PC-3 (cell line): ENCODE measurements around the gene CSN3. TPM values are rescaled to one million over a fixed set of nuclear protein-coding genes. Genes with fewer than 3 reads are reported as not detected.

ENCODE experiments used
- ATAC-seq: fragments of 200-7000 bp; cut with Tn5 transposase; 2 replicates; pipeline ENCODE4 v1.9.1; 2020; ENCODE audit warnings: mild to moderate bottlenecking, moderate library complexity
- BruUV-seq: library from RNA; stranded (reverse); fragments of 400-500 nt; replicated peaks from 2 replicates; lab custom pipeline; 2021; lab: Mats Ljungman, UMichigan
- CTCF ChIA-PET: fragments of 300-600 bp; sonication (Branson Sonifier 250); formaldehyde crosslinking; loops from one replicate; lab custom pipeline; 2022; ENCODE audit warnings: antibody characterized with exemption; lab: Charles Lee
- POLR2A ChIA-PET: fragments of 300-600 bp; sonication (Branson Sonifier 250); formaldehyde crosslinking; loops from one replicate; lab custom pipeline; 2022; ENCODE audit warnings: antibody characterized with exemption; ENCODE audit not compliant: unreplicated experiment; lab: Charles Lee
- DNase-seq: peaks from one replicate; pipeline ENCODE4 v3.0.0-alpha.2; 2015
- H2AFZ ChIP-seq: fragments of 300-600 bp; sonication (generic); 2 replicates; pipeline ENCODE4 v1.6.0; 2016; ENCODE audit warnings: antibody characterized with exemption, low read length
- H3F3A ChIP-seq: fragments of 300-600 bp; sonication (generic); one replicate; pipeline ENCODE4 v1.6.0; 2017; ENCODE audit warnings: antibody characterized with exemption, low read length, control low read depth, mild to moderate bottlenecking; ENCODE audit not compliant: unreplicated experiment
- H3K27ac ChIP-seq: fragments of 300-600 bp; sonication (generic); 2 replicates; pipeline ENCODE4 v1.5.1; 2016; ENCODE audit warnings: mild to moderate bottlenecking, low read length
- H3K27me3 ChIP-seq: fragments of 300-600 bp; sonication (generic); 2 replicates; pipeline ENCODE4 v1.6.1; 2016; ENCODE audit warnings: low read length, mixed read lengths
- H3K36me3 ChIP-seq: fragments of 300-600 bp; sonication (generic); 2 replicates; pipeline ENCODE4 v1.6.1; 2016; ENCODE audit warnings: low read depth, mixed run types, low read length, mixed read lengths
- H3K4me1 ChIP-seq: fragments of 300-600 bp; sonication (generic); 2 replicates; pipeline ENCODE4 v1.5.1; 2016; ENCODE audit warnings: low read length; ENCODE audit not compliant: insufficient read depth
- H3K4me2 ChIP-seq: fragments of 300-600 bp; sonication (generic); 2 replicates; pipeline ENCODE4 v1.6.0; 2016; ENCODE audit warnings: low read length
- H3K4me3 ChIP-seq: fragments of 300-600 bp; sonication (generic); 2 replicates; pipeline ENCODE4 v1.5.1; 2016; ENCODE audit warnings: mild to moderate bottlenecking, low read length, mixed read lengths
- H3K79me2 ChIP-seq: fragments of 300-600 bp; sonication (generic); 2 replicates; pipeline ENCODE4 v1.6.1; 2017; ENCODE audit warnings: low read length, mixed read lengths
- H3K9ac ChIP-seq: fragments of 300-600 bp; sonication (generic); 2 replicates; pipeline ENCODE4 v1.6.0; 2016; ENCODE audit warnings: mild to moderate bottlenecking, low read length
- H3K9me2 ChIP-seq: fragments of 300-600 bp; sonication (generic); replicated peaks from 2 replicates; pipeline ENCODE4 v1.6.1; 2016; ENCODE audit warnings: mixed run types, low read length, mixed read lengths
- H3K9me3 ChIP-seq: fragments of 300-600 bp; sonication (generic); 2 replicates; pipeline ENCODE4 v1.6.1; 2016; ENCODE audit warnings: low read length, mixed read lengths
- H4K20me1 ChIP-seq: fragments of 300-600 bp; sonication (generic); 2 replicates; pipeline ENCODE4 v1.6.1; 2016; ENCODE audit warnings: low read length, mixed read lengths
- CTCF ChIP-seq: fragments of 300-600 bp; sonication (generic); conservative IDR thresholded peaks from 2 replicates; pipeline ENCODE4 v1.5.1; 2017; ENCODE audit warnings: antibody characterized with exemption, low read depth, mild to moderate bottlenecking, low read length
- EZH2 ChIP-seq: fragments of 300-600 bp; sonication (generic); IDR thresholded peaks from one replicate; pipeline ENCODE4 v1.6.1; 2017; ENCODE audit warnings: antibody characterized with exemption, mild to moderate bottlenecking, low read length; ENCODE audit not compliant: unreplicated experiment
- EZH2phosphoT487 ChIP-seq: fragments of 300-600 bp; sonication (generic); IDR thresholded peaks from 2 replicates; pipeline ENCODE4 v1.6.1; 2018; ENCODE audit warnings: mild to moderate bottlenecking, antibody characterized with exemption, low read length, borderline replicate concordance
- intact Hi-C: fragments of 100-400 bp; cut with micrococcal nuclease; formaldehyde crosslinking; loops from 2 replicates; pipeline ENCODE4 v1.9.0; 2023
- total RNA-seq: library from RNA; depleted of rRNA; stranded (reverse); fragments of >200 nt; gene quantifications from 2 replicates; pipeline ENCODE4 v1.2.3, GENCODE V29; 2014

Gene CSN3
- total RNA-seq, 1 experiment from 2014 or later, result not detected

DNA sequence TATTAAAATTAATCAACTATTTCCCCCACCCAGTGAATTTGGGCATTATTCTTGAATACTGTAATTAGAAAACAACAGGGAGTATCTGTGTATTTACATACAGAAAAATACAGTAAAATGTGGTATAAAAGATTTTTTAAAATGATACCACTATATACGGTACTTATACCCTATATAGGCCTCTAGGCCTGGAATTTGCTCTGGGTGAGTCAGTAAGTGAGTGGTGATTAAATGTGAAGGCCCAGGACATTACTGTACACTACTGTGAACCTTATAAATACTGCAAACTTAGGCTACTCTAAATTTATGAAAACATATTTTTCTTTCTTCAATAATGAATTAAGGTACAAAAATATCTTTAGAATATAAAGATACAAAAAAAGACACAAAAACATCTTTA is 6.3 kb upstream of the CSN3 start:
- no peak overlapping the region for H3K4me2 ChIP-seq
- H3K9me2 ChIP-seq, result no peaks in the 10 kb centered on the region
- no peak overlapping the region for H3K27ac ChIP-seq
- H4K20me1 ChIP-seq, result no peaks in the 10 kb centered on the region
- DNase-seq (no peak), ATAC-seq (no peak)
- POLR2A ChIA-PET, result no interaction called here
- no peak overlapping the region for H3K4me3 ChIP-seq
- no peaks in the 10 kb centered on the region for H3K4me1 ChIP-seq
- no peak overlapping the region for H3K9ac ChIP-seq
- H3K79me2 ChIP-seq, result no peaks in the 10 kb centered on the region
- intact Hi-C loops, result no loop called here
- H3K27me3 ChIP-seq, result peaks cover 3% of the 10 kb centered on the region; the same call in 1 of the 2 replicates
- no TSS peak for BruUV-seq
- CTCF ChIA-PET, result no interaction called here
- no peaks in the 10 kb centered on the region for H3K9me3 ChIP-seq
- H3F3A ChIP-seq, result no peaks in the 10 kb centered on the region
- H2AFZ ChIP-seq, result no peak overlapping the region
- TF ChIP-seq EZH2phosphoT487 (no peak), EZH2 (no peak), CTCF (no peak)
- H3K36me3 ChIP-seq, result no peaks in the 10 kb centered on the region

- Histone ChIP-seq H2AFZ (no peak overlapping the region), H4K20me1 (no peaks in the 10 kb centered on the region), H3K79me2 (no peaks in the 10 kb centered on the region), H3K36me3 (no peaks in the 10 kb centered on the region), H3F3A (no peaks in the 10 kb centered on the region), H3K4me1 (no peaks in the 10 kb centered on the region), H3K9me3 (no peaks in the 10 kb centered on the region), H3K27me3 (peaks cover 10% of the 10 kb centered on the region; the same call in 1 of the 2 replicates), H3K9me2 (no peaks in the 10 kb centered on the region), H3K9ac (no peak overlapping the region), H3K4me3 (no peak overlapping the region), H3K27ac (no peak overlapping the region), H3K4me2 (no peak overlapping the region)
- TF ChIP-seq CTCF, result no peak
- no peak for TF ChIP-seq EZH2phosphoT487
- TF ChIP-seq EZH2, result no peak
- DNase-seq, result no peak
- intact Hi-C loops, result no loop called here
- ATAC-seq, result no peak
- ChIA-PET POLR2A (no interaction called here), CTCF (no interaction called here)
- BruUV-seq, result no TSS peak
These were observed 3.1 kb upstream of the CSN3 start for GRCh38 chr4:70239131-70239883.

DNA sequence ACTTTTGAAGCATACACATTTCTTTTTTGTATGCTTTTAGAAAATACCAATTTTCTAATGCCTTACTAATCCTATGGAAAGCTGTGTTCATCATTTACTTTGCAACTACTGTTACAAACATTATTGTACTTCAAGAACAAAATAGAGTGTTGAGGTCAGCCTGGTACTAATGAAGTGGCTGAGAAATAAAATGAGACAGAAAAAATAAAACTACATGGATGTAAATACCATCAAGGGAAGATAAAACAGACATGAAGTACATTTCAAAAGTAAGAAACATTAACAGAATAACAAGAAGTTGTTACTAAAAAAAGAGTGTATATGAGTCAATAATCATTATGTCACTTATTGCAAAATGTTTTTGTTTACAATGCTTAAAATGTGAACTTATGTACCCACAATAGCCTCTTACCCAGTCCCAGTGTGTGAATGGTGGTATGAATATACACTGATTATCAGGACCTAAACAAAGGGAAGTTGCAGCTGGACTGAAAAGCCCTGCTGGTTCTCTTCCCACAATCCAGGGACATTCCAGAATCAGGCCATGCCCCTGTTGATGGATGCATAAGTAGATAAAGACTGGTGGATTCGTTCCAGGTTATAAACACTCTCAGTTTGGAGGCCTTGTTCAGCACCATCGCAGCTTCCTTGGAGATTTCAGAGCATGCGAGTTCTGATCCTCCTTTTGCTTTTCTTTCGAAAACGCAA is 2.4 kb upstream of the CSN3 start:
- H4K20me1 ChIP-seq, result no peaks in the 10 kb centered on the region
- peaks cover 11% of the 10 kb centered on the region; the same call in 1 of the 2 replicates for H3K27me3 ChIP-seq
- H3K4me2 ChIP-seq, result no peak overlapping the region
- H3K4me1 ChIP-seq, result no peaks in the 10 kb centered on the region
- intact Hi-C loops, result no loop called here
- no peak overlapping the region for H3K9ac ChIP-seq
- no peaks in the 10 kb centered on the region for H3K36me3 ChIP-seq
- no TSS peak for BruUV-seq
- TF ChIP-seq CTCF, result no peak
- H3K4me3 ChIP-seq, result no peak overlapping the region
- H3K79me2 ChIP-seq, result no peaks in the 10 kb centered on the region
- no peaks in the 10 kb centered on the region for H3K9me3 ChIP-seq
- H3K9me2 ChIP-seq, result no peaks in the 10 kb centered on the region
- no peak overlapping the region for H2AFZ ChIP-seq
- no peak overlapping the region for H3K27ac ChIP-seq
- ChIA-PET CTCF (no interaction called here), POLR2A (no interaction called here)
- no peak for ATAC-seq
- no peaks in the 10 kb centered on the region for H3F3A ChIP-seq
- no peak for DNase-seq
